ENCODE results near the gene PMPCA.

PMPCA gene

GRCh38 chr9:136410500-136411287, at the start of gene PMPCA, which contains the start of gene ENTR1:
Gene PMPCA, plus strand, starts transcription at chr9:136410658. Its CDS starts 11 bp downstream, at chr9:136410669.
Gene ENTR1, minus strand, starts transcription at chr9:136410614. Its CDS starts 217 bp downstream, at chr9:136410397.
- FAIRE-seq: no peak

GRCh38 chr9:136361047-136361753, 49.3 kb upstream of the PMPCA start:
- FAIRE-seq: no peak

GRCh38 chr9:136361754-136362449, 48.6 kb upstream of the PMPCA start:
- FAIRE-seq: no peak

GRCh38 chr9:136362450-136362784, 48.0 kb upstream of the PMPCA start:
- no peak for FAIRE-seq

- FAIRE-seq: no peak
Measured at GRCh38 chr9:136363106-136363948, 47.1 kb upstream of the PMPCA start, which contains the start of gene DNLZ. Gene DNLZ, minus strand, starts transcription at chr9:136363744. Its CDS starts 30 bp downstream, at chr9:136363714.

GRCh38 chr9:136363949-136364748, 46.3 kb upstream of the PMPCA start:
- FAIRE-seq: no peak

- no peak for FAIRE-seq
Measured at GRCh38 chr9:136364942-136365774, 45.3 kb upstream of the PMPCA start.

GRCh38 chr9:136365775-136366222, 44.7 kb upstream of the PMPCA start:
- FAIRE-seq: no peak

- FAIRE-seq: no peak
Measured at GRCh38 chr9:136366826-136367225, 43.6 kb upstream of the PMPCA start.

- no peak for FAIRE-seq
Measured at GRCh38 chr9:136367296-136368145, 42.9 kb upstream of the PMPCA start.

GRCh38 chr9:136368190-136368589, 42.3 kb upstream of the PMPCA start:
- no peak for FAIRE-seq

GRCh38 chr9:136370037-136370436, 40.4 kb upstream of the PMPCA start:
- FAIRE-seq: no peak

GRCh38 chr9:136370687-136371532, 39.5 kb upstream of the PMPCA start:
- no peak for FAIRE-seq

GRCh38 chr9:136371533-136371880, 39.0 kb upstream of the PMPCA start:
- FAIRE-seq: no peak

GRCh38 chr9:136372006-136372405, 38.5 kb upstream of the PMPCA start:
- no peak for FAIRE-seq

GRCh38 chr9:136372561-136373299, 37.7 kb upstream of the PMPCA start:
- no peak for FAIRE-seq

- FAIRE-seq: no peak
Measured at GRCh38 chr9:136373300-136374182, 36.9 kb upstream of the PMPCA start, which contains the start of gene CARD9. Gene CARD9, minus strand, starts transcription at chr9:136373669. Its CDS starts 1,591 bp downstream, at chr9:136372078.

Data from islet of Langerhans (tissue), 1 donor.